Measurements from ENCODE around the gene MAPKAP1. TPM values are rescaled to one million over a fixed set of nuclear protein-coding genes. Genes with fewer than 3 reads are reported as not detected.

MAPKAP1 gene
- total RNA-seq, 8 experiments from 2014 or later: 36.0 to 159 (median 58.8) TPM

DNA sequence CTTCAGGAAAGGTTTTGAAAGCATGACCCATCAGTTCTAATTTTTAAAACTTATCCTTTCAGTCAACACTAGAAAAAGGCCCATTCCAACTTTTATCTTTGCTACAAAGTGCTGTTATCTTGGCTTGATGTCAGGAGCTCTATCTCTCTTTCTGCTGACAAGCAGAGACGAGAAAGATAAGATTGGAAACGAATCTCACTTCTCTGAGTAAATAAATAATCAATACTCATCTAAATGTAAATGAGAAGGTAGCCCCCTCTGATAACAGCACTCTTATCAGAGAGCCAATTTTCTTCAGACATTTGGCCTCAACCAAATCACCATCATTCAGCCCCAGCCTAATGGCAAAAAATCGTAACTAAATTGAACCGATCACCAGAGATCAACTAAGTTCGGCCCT lies 191.7 kb downstream of the MAPKAP1 start:
- H3K27ac ChIP-seq: no peak overlapping the region
- in situ Hi-C loops (cut with MboI; ENCODE audit: low pct_unique_long_range_greater_than_20kb in 2 of 9, low sequenced_read_pairs in 9 of 9, unreplicated experiment in 9 of 9): no loop called here
- H3K4me3 ChIP-seq: no peak overlapping the region
- H3K4me1 ChIP-seq (replicated peaks in 1 of 2): peaks cover 44 to 54% of the 10 kb centered on the region in 2 donors
- ATAC-seq (replicated peaks in 6 of 8): no peak
- 38 to 100% (median 80%) methylated on average over 2 to 5 of the region's 5 CpGs; no CpG with 5 or more reads in 1 of the 10 experiments for WGBS, 10 experiments

- no peak for ATAC-seq (replicated peaks in 6 of 8)
- Histone ChIP-seq H3K4me1 (replicated peaks in 1 of 2) (peaks cover 48 to 59% of the 10 kb centered on the region in 2 donors), H3K4me3 (no peak overlapping the region), H3K27ac (no peak overlapping the region)
- in situ Hi-C loops (cut with MboI; ENCODE audit: low pct_unique_long_range_greater_than_20kb in 2 of 9, low sequenced_read_pairs in 9 of 9, unreplicated experiment in 9 of 9): no loop called here
- 60 to 100% (median 93%) methylated on average over 1 to 4 of the region's 4 CpGs; no CpG with 5 or more reads in 1 of the 10 experiments for WGBS, 10 experiments
These were observed 192.5 kb downstream of the MAPKAP1 start for GRCh38 chr9:125514468-125514867.

- in situ Hi-C loops (cut with MboI; ENCODE audit: low pct_unique_long_range_greater_than_20kb in 2 of 9, low sequenced_read_pairs in 9 of 9, unreplicated experiment in 9 of 9): no loop called here
- 33 to 100% (median 93%) methylated on average over 2 to 10 of the region's 13 CpGs; no CpG with 5 or more reads in 3 of the 10 experiments for WGBS, 10 experiments
- peak in 3 of 8 experiments; percentile 20 to 53 (median 50) for ATAC-seq (replicated peaks in 6 of 8)
- peaks cover 50 to 61% of the 10 kb centered on the region in 2 donors for H3K4me1 ChIP-seq (replicated peaks in 1 of 2)
- H3K4me3 ChIP-seq: no peak overlapping the region
- no peak overlapping the region for H3K27ac ChIP-seq
These were observed 193.2 kb downstream of the MAPKAP1 start for GRCh38 chr9:125513668-125514413.

GRCh38 chr9:125513303-125513667 lies 193.7 kb downstream of the MAPKAP1 start:
- no peak for ATAC-seq (replicated peaks in 6 of 8)
- 60 to 100% (median 80%) methylated on average over 1 to 2 of the region's 2 CpGs; no CpG with 5 or more reads in 3 of the 10 experiments for WGBS, 10 experiments

DNA sequence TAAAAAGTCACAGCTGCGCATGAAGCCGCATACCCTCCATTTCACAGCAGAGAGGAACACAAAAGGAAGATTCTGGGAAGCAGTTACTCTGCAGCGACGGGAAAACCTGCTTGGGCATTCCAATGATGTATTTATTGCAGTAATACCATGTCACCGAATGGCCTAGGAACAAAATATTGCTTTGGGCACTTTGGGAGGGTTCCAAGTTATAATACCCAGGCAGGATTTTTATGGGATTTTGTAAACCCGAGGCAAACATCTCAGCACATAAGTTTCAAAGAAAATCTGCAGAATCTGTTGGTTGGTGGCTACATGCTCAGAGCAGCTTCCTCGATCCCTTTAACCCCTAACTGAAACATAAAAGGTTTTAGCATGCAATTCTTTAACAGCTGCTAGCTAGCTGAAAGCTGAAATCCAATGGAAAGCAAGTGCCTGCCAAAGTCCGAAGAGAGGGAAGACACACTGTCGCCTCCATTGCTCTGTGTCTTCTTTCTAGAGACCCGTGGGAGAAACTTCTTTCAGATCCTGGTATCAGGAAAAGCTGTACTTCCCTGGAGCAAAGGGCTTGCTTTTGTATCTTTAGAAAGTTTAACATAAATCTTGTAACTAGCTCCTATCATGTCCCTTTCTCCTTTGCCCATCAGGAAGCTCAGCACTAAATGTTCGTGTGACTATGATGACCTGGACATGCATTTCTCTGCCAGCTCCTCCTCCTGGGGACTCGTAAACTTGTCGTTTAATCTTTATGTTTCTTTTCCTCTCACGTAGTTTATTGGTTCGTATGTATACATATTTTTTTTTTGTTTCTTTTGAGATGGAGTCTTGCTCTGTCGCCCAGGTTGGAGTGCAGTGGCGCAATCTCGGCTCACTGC lies 195.0 kb downstream of the MAPKAP1 start:
- in situ Hi-C loops (cut with MboI; ENCODE audit: low pct_unique_long_range_greater_than_20kb in 2 of 9, low sequenced_read_pairs in 9 of 9, unreplicated experiment in 9 of 9): no loop called here

More at GRCh38 chr9:125513303-125513667, 193.7 kb downstream of the MAPKAP1 start:
- in situ Hi-C loops (cut with MboI; ENCODE audit: low pct_unique_long_range_greater_than_20kb in 2 of 9, low sequenced_read_pairs in 9 of 9, unreplicated experiment in 9 of 9): no loop called here
- Histone ChIP-seq H3K4me3 (no peak overlapping the region), H3K27ac (no peak overlapping the region), H3K4me1 (replicated peaks in 1 of 2) (peaks cover 50 to 60% of the 10 kb centered on the region in 2 donors)

GRCh38 chr9:125510980-125511379 lies 196.0 kb downstream of the MAPKAP1 start:
- WGBS, 10 experiments: 71 to 100% (median 100%) methylated on average over 1 of the region's 1 CpG; no CpG with 5 or more reads in 3 of the 10 experiments
- no peak for ATAC-seq (replicated peaks in 6 of 8)
- no peak overlapping the region for H3K4me3 ChIP-seq
- in situ Hi-C loops (cut with MboI; ENCODE audit: low pct_unique_long_range_greater_than_20kb in 2 of 9, low sequenced_read_pairs in 9 of 9, unreplicated experiment in 9 of 9): no loop called here
- H3K4me1 ChIP-seq (replicated peaks in 1 of 2): peaks cover 29 to 48% of the 10 kb centered on the region in 2 donors
- no peak overlapping the region for H3K27ac ChIP-seq

More for the DNA sequence above, 195.0 kb downstream of the MAPKAP1 start:
- H3K27ac ChIP-seq: no peak overlapping the region
- ATAC-seq (replicated peaks in 6 of 8): peak in 6 of 8 experiments; percentile 24 to 80 (median 40)
- H3K4me3 ChIP-seq: no peak overlapping the region
- 33 to 86% (median 56%) methylated on average over 1 to 15 of the region's 18 CpGs for WGBS, 10 experiments
- peaks cover 40 to 54% of the 10 kb centered on the region in 2 donors for H3K4me1 ChIP-seq (replicated peaks in 1 of 2)

DNA sequence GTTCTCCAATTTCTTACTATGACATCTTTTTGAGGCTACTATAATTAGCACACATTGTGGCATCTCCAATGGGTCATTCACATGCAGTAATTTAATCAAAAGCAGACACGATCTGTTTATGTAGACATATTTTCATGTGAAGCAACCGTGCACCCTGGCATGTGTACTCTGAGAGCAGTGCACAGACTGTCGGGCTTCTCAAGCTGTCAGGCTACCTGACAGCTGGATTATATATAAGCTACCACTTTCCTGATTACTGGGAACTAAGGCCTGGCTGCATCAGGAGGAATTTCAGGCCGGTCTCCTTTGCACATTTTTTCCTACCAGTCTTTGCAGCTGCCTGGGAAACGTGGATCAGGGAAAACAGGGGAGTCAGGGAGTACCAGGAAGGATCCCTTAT lies 197.5 kb downstream of the MAPKAP1 start:
- ATAC-seq (replicated peaks in 6 of 8): peak; percentile 25 to 73 (median 68)
- H3K27ac ChIP-seq: no peak overlapping the region
- in situ Hi-C loops (cut with MboI; ENCODE audit: low pct_unique_long_range_greater_than_20kb in 2 of 9, low sequenced_read_pairs in 9 of 9, unreplicated experiment in 9 of 9): no loop called here
- no peak overlapping the region for H3K4me3 ChIP-seq
- WGBS, 10 experiments: 10 to 80% (median 39%) methylated on average over 1 to 5 of the region's 5 CpGs; no CpG with 5 or more reads in 1 of the 10 experiments
- H3K4me1 ChIP-seq (replicated peaks in 1 of 2): peaks cover 14 to 33% of the 10 kb centered on the region in 2 donors

GRCh38 chr9:125508249-125508648 lies 198.8 kb downstream of the MAPKAP1 start:
- Histone ChIP-seq H3K27ac (no peak overlapping the region), H3K4me3 (no peak overlapping the region), H3K4me1 (replicated peaks in 1 of 2) (peaks cover 13 to 31% of the 10 kb centered on the region in 2 donors)
- ATAC-seq (replicated peaks in 6 of 8): no peak
- in situ Hi-C loops (cut with MboI; ENCODE audit: low pct_unique_long_range_greater_than_20kb in 2 of 9, low sequenced_read_pairs in 9 of 9, unreplicated experiment in 9 of 9): no loop called here
- WGBS, 10 experiments: 83 to 100% (median 94%) methylated on average over 1 to 2 of the region's 2 CpGs; no CpG with 5 or more reads in 2 of the 10 experiments

DNA sequence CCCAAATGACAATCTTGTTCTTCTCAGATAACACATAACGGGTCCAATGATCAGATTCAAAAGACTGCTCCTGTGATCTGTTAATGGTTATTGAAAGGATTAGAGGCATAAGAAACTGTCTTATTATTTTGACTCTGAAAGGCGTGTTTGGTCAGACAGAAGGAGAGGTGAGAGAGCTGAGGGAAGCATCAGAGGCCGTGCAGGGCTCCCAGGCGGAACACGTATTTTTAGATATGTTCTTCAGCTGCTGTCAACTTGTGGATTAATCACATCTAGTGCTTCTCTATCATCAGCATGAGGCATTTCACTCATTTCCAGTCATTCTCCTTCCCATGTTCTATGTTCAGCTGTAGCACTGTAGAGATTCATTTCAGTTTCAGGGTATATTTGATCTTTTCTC lies 199.8 kb downstream of the MAPKAP1 start:
- Histone ChIP-seq H3K4me1 (replicated peaks in 1 of 2) (peaks cover 13 to 30% of the 10 kb centered on the region in 2 donors), H3K4me3 (no peak overlapping the region), H3K27ac (no peak overlapping the region)
- peak in 2 of 8 experiments; percentile 55 to 67 for ATAC-seq (replicated peaks in 6 of 8)
- 33 to 100% (median 87%) methylated on average over 1 to 5 of the region's 5 CpGs for WGBS, 10 experiments
- in situ Hi-C loops (cut with MboI; ENCODE audit: low pct_unique_long_range_greater_than_20kb in 2 of 9, low sequenced_read_pairs in 9 of 9, unreplicated experiment in 9 of 9): no loop called here

DNA sequence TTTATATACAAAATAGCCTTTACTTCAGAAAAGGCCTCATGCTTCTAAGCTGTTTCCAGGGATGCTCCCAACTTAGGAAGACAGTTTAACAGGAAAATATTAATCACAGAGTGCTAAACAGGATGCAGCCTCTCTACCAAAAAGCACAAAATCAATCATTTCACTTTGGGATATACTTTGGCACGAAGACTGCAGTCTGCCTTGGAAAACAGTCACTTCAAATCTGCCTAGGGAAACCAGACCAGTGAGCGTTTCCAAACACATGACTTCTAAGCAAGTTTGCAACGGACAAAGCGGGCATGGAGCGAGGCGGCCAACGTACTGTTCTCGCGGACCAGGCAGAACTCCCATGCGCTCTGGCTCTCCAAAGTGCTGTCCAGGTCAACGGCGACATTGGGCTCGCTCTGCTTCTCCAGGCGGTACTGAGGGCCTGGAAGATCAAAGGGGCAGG lies 201.0 kb downstream of the MAPKAP1 start:
- Histone ChIP-seq H3K27ac (no peak overlapping the region), H3K4me1 (replicated peaks in 1 of 2) (peaks cover 5 to 18% of the 10 kb centered on the region in 2 donors), H3K4me3 (no peak overlapping the region)
- no peak for ATAC-seq (replicated peaks in 6 of 8)
- 0 to 92% (median 75%) methylated on average over 1 to 11 of the region's 14 CpGs; no CpG with 5 or more reads in 1 of the 10 experiments for WGBS, 10 experiments
- in situ Hi-C loops (cut with MboI; ENCODE audit: low pct_unique_long_range_greater_than_20kb in 2 of 9, low sequenced_read_pairs in 9 of 9, unreplicated experiment in 9 of 9): no loop called here

DNA sequence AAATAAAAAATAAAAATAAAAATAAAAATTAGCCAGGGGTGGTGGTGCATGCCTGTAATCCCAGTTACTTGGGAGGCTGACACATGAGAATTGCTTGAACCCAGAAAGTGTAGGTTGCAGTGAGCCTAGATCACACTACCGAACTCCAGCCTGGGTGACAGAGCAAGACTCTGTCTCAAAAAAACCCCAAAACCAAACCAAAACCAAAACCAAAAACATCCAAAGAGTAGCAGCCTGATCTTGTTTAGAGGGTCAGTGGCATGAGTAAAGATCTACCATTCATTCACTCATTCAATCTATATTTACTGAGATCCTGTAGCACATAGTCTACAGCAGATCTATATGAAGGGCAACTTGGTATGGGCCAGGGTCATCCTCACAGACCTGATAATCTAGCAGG lies 202.4 kb downstream of the MAPKAP1 start:
- 100% methylated on average over 1 of the region's 1 CpG; no CpG with 5 or more reads in 8 of the 10 experiments for WGBS, 10 experiments

GRCh38 chr9:125497906-125498305 lies 209.1 kb downstream of the MAPKAP1 start:
- H3K4me1 ChIP-seq (replicated peaks in 1 of 2): peaks cover 5 to 35% of the 10 kb centered on the region in 2 donors
- no peak for ATAC-seq (replicated peaks in 6 of 8)
- in situ Hi-C loops (cut with MboI; ENCODE audit: low pct_unique_long_range_greater_than_20kb in 2 of 9, low sequenced_read_pairs in 9 of 9, unreplicated experiment in 9 of 9): no loop called here
- no peak overlapping the region for H3K4me3 ChIP-seq
- 60 to 100% (median 100%) methylated on average over 1 of the region's 1 CpG; no CpG with 5 or more reads in 6 of the 10 experiments for WGBS, 10 experiments
- no peak overlapping the region for H3K27ac ChIP-seq

More for the DNA sequence above, 202.4 kb downstream of the MAPKAP1 start:
- ATAC-seq (replicated peaks in 6 of 8): no peak
- Histone ChIP-seq H3K27ac (no peak overlapping the region), H3K4me1 (replicated peaks in 1 of 2) (peaks cover 3 to 15% of the 10 kb centered on the region in 2 donors), H3K4me3 (no peak overlapping the region)
- in situ Hi-C loops (cut with MboI; ENCODE audit: low pct_unique_long_range_greater_than_20kb in 2 of 9, low sequenced_read_pairs in 9 of 9, unreplicated experiment in 9 of 9): no loop called here

GRCh38 chr9:125497478-125497877 lies 209.5 kb downstream of the MAPKAP1 start:
- Histone ChIP-seq H3K27ac (no peak overlapping the region), H3K4me1 (replicated peaks in 1 of 2) (peaks cover 5 to 35% of the 10 kb centered on the region in 2 donors), H3K4me3 (no peak overlapping the region)
- peak in 5 of 8 experiments; percentile 32 to 74 (median 69) for ATAC-seq (replicated peaks in 6 of 8)
- in situ Hi-C loops (cut with MboI; ENCODE audit: low pct_unique_long_range_greater_than_20kb in 2 of 9, low sequenced_read_pairs in 9 of 9, unreplicated experiment in 9 of 9): no loop called here
